Hematopoietic multipotent progenitor cell treated with erythropoietin and hydrocortisone succinate and interleukin-3 and kit ligand, for 17 days (in vitro differentiated cells): ENCODE measurements around the gene SEMA4G.

ENCODE experiments used
- DNase-seq: peaks from one replicate; pipeline ENCODE4 v3.0.0-alpha.2; 2015; ENCODE audit warnings: low spot score

Gene SEMA4G

GRCh38 chr10:100986952-100987684 lies 17.8 kb downstream of the SEMA4G start, which contains the start of the genes MRPL43 and TWNK:
MRPL43 (minus strand) TSS chr10:100987497; CDS start chr10:100987443, 54 bp downstream.
TWNK (plus strand) TSS chr10:100987543; CDS start chr10:100988211, 668 bp downstream.
- peak; percentile 84 for DNase-seq

GRCh38 chr10:100987685-100988049 lies 18.4 kb downstream of the SEMA4G start:
- DNase-seq = no peak

- DNase-seq = no peak
These were observed 18.9 kb downstream of the SEMA4G start for GRCh38 chr10:100988166-100988565.

GRCh38 chr10:100989088-100989487 lies 19.8 kb downstream of the SEMA4G start:
- DNase-seq = no peak

- DNase-seq = peak; percentile 26
These were observed 24.8 kb downstream of the SEMA4G start for GRCh38 chr10:100993986-100994708.

GRCh38 chr10:100995181-100995580 lies 25.9 kb downstream of the SEMA4G start:
- DNase-seq = no peak

- peak; percentile 12 for DNase-seq
These were observed 27.5 kb downstream of the SEMA4G start for GRCh38 chr10:100996678-100997359.

GRCh38 chr10:100997360-100998182 lies 28.3 kb downstream of the SEMA4G start:
- DNase-seq = peak; percentile 88

- DNase-seq = peak; percentile 82
These were observed 29.1 kb downstream of the SEMA4G start for GRCh38 chr10:100998183-100998990.

GRCh38 chr10:100998991-100999741 lies 29.9 kb downstream of the SEMA4G start:
- peak; percentile 81 for DNase-seq

GRCh38 chr10:100999742-101000126 lies 30.4 kb downstream of the SEMA4G start, which contains the start of gene LZTS2:
LZTS2 (plus strand) TSS chr10:100999808; CDS start chr10:101002539, 2,731 bp downstream.
- DNase-seq = no peak

GRCh38 chr10:101000127-101000914 lies 31.0 kb downstream of the SEMA4G start:
- no peak for DNase-seq

GRCh38 chr10:101000915-101001658 lies 31.8 kb downstream of the SEMA4G start:
- no peak for DNase-seq

- DNase-seq = no peak
These were observed 32.3 kb downstream of the SEMA4G start for GRCh38 chr10:101001659-101002035.

- DNase-seq = no peak
These were observed 33.2 kb downstream of the SEMA4G start for GRCh38 chr10:101002456-101002855.

GRCh38 chr10:101003639-101004206 lies 34.4 kb downstream of the SEMA4G start:
- no peak for DNase-seq

GRCh38 chr10:101005361-101005760 lies 36.1 kb downstream of the SEMA4G start:
- no peak for DNase-seq

GRCh38 chr10:101005869-101006567 lies 36.7 kb downstream of the SEMA4G start:
- DNase-seq = no peak
